ENCODE data around the gene ATP8B1. TPM values are rescaled to one million over a fixed set of nuclear protein-coding genes. Genes with fewer than 3 reads are reported as not detected.
"Not testable (repeated sequence)": the region's sequence is repeated elsewhere in the genome, so short reads cannot be mapped to it uniquely, and the experiment has no call there.

ATP8B1 gene
- total RNA-seq, 4 donors from 2014 or later, result 97.3 to 115 (median 103) TPM

DNA sequence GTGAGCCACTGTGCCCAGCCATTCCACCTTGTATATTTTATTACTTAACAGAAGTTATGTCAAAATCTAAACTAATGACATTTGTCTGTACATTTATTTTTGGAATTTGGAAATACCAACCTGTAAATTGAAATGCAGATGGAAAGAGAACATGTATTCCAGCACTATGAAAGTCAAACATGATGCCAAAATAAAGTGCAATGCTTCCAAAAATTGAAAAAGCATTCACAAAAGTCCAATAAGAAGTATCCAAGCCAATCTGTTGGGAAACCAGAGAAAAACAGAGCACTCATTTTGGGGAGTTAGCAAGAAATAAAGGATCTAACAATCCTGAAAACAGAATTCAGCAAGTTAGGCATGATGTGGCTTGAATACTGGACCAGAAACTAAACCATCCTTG is 151.2 kb downstream of the ATP8B1 start:
- H3K4me3 ChIP-seq, result no peak overlapping the region
- peaks cover 0 to 70% (median 0%) of the 10 kb centered on the region in 3 donors for H3K36me3 ChIP-seq
- no peak overlapping the region for H3K27ac ChIP-seq
- TF ChIP-seq, protein P1, sequence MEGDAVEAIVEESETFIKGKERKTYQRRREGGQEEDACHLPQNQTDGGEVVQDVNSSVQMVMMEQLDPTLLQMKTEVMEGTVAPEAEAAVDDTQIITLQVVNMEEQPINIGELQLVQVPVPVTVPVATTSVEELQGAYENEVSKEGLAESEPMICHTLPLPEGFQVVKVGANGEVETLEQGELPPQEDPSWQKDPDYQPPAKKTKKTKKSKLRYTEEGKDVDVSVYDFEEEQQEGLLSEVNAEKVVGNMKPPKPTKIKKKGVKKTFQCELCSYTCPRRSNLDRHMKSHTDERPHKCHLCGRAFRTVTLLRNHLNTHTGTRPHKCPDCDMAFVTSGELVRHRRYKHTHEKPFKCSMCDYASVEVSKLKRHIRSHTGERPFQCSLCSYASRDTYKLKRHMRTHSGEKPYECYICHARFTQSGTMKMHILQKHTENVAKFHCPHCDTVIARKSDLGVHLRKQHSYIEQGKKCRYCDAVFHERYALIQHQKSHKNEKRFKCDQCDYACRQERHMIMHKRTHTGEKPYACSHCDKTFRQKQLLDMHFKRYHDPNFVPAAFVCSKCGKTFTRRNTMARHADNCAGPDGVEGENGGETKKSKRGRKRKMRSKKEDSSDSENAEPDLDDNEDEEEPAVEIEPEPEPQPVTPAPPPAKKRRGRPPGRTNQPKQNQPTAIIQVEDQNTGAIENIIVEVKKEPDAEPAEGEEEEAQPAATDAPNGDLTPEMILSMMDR (IDR thresholded peaks at IDR 0.05), result no peak
- no peak for TF ChIP-seq POLR2A (IDR thresholded peaks at IDR 0.05)
- no peak for DNase-seq
- H3K9me3 ChIP-seq, result peaks cover 0 to 10% (median 0%) of the 10 kb centered on the region in 4 donors
- H3K27me3 ChIP-seq, result no peaks in the 10 kb centered on the region
- H3K4me1 ChIP-seq, result no peaks in the 10 kb centered on the region

DNA sequence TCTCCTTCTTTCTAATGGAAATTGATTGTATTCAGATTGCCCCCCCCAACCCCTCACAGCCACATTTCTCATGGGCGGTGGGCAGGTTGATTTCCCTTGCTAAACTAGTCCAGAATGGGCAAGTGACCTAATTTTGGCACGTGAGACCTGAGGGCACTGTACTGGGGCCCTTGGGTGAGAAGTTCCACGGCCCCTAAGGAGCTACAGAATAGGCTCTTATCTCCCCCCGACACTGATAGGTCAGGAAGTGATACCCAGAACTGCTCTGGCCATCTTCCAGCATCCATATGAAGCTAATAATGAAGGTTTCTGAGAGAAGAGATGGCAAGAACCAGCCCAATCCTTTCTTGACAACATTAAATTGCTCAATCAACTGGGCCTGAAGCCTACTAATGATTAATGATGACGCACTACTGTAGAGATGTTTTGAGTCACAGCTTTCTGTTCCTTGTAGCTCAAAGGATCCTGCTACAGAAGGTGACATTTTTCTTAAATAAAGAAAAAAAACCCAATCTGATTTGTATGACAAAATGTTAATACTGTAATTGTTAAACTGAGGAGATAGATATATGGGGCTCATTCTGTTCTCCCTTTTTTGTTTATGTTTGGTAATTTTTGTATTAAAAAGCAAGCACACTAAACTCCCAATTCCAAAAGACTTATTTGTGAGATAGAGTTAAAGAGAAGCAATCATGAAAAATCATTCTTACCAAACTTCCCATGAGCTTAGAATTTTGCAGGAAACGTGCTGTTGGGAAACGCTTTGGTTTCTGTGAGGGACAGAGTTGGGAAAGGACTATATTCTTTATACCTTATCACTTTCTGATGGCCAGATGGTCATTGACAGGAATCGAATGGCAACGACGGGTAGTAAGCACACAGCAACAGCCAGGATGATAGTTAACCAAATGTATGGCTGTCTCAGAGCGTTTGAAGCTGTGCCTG is 153.3 kb downstream of the ATP8B1 start:
- TF ChIP-seq, protein P1 (IDR thresholded peaks at IDR 0.05), result no peak
- TF ChIP-seq POLR2A (IDR thresholded peaks at IDR 0.05), result no peak
- Histone ChIP-seq H3K9me3 (no peaks in the 10 kb centered on the region), H3K36me3 (peaks cover 0 to 55% (median 0%) of the 10 kb centered on the region in 3 donors), H3K4me3 (no peak overlapping the region), H3K27ac (no peak overlapping the region), H3K27me3 (no peaks in the 10 kb centered on the region), H3K4me1 (no peaks in the 10 kb centered on the region)
- DNase-seq, result no peak

DNA sequence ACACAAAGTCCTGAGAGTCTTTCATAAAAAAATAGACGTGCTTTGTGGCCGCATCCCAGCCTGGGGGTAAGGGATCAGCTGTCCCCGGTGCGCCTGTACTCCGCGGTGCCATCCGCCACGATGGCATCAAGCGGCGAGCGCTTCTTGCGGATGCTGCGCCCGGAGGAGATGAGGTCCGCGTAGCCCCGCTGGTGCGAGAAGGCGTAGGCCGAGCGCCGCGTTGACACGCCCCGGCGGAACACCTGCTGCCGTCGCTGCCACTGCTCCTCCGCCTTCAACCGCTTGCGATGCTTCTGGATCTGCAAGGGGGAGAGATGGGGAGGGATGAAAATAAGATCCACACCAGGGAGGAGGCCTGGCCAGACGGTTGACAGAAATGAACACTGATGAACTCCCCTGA is 154.7 kb downstream of the ATP8B1 start:
- TF ChIP-seq, protein P1 (IDR thresholded peaks at IDR 0.05), result no peak
- TF ChIP-seq POLR2A (IDR thresholded peaks at IDR 0.05), result no peak
- no peaks in the 10 kb centered on the region for H3K4me1 ChIP-seq
- peaks cover 0 to 44% (median 0%) of the 10 kb centered on the region in 3 donors for H3K36me3 ChIP-seq
- DNase-seq, result no peak
- H3K27ac ChIP-seq, result no peak overlapping the region
- no peak overlapping the region for H3K4me3 ChIP-seq
- H3K27me3 ChIP-seq, result no peaks in the 10 kb centered on the region
- H3K9me3 ChIP-seq, result no peaks in the 10 kb centered on the region

DNA sequence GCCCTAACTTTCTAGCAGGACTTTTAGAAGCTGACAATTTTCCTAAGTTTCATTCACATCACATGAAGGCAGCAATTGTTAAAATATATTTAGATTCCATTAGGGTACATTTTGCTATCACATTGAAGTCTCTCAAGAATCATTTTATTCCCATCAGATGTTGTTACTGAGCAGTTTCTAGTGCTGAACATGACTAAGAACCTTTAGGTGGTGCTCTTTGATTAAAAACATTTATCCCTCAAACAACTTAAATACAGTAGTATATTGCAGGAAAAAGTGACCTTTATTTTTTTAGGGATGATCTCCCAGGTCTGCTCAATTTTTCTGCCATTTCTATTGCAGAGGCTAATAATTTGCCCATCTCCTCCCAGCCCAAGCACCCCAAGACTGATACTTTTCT is 158.6 kb downstream of the ATP8B1 start:
- no peak overlapping the region for H3K27ac ChIP-seq
- no peaks in the 10 kb centered on the region for H3K9me3 ChIP-seq
- H3K4me1 ChIP-seq, result no peaks in the 10 kb centered on the region
- H3K27me3 ChIP-seq, result no peaks in the 10 kb centered on the region
- no peak for DNase-seq
- no peak overlapping the region for H3K4me3 ChIP-seq
- peaks cover 0 to 20% (median 0%) of the 10 kb centered on the region in 3 donors for H3K36me3 ChIP-seq
- TF ChIP-seq, protein P1 (IDR thresholded peaks at IDR 0.05), result peak in 1 of 6 experiments; percentile 36
- TF ChIP-seq POLR2A (IDR thresholded peaks at IDR 0.05), result no peak

DNA sequence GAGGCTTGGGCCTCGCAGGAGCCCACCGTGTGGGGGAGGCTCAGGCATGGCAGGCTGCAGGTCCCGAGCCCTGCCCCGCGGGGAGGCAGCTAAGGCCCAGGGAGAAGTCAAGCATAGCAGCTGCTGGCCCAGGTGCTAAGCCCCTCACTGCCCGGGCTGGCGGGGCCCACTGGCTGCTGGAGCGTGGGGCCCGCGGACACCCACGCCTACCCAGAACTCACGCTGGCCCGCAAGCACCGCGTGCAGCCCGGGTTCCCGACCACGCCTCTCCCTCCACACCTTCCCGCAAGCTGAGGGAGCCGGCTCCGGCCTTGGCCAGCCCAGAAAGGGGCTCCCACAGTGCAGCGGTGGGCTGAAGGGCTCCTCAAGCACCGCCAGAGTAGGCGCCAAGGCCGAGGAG is 159.4 kb downstream of the ATP8B1 start:
- H3K36me3 ChIP-seq, result peaks cover 0 to 14% (median 0%) of the 10 kb centered on the region in 3 donors
- H3K27me3 ChIP-seq, H3K9me3 ChIP-seq, H3K27ac ChIP-seq, DNase-seq, H3K4me3 ChIP-seq, H3K4me1 ChIP-seq: not testable (repeated sequence)

DNA sequence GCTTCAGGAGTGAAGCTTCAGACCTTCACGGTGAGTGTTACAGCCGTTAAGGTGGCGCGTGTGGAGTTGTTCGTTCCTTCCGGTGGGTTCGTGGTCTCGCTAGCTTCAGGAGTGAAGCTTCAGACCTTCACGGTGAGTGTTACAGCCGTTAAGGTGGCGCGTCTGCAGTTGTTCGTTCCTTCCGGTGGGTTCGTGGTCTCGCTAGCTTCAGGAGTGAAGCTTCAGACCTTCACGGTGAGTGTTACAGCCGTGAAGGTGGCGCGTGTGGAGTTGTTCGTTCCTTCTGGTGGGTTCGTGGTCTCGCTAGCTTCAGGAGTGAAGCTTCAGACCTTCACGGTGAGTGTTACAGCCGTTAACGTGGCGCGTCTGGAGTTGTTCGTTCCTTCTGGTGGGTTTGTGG is 160.7 kb downstream of the ATP8B1 start:
- not testable (repeated sequence) for H3K4me3 ChIP-seq, DNase-seq, H3K27ac ChIP-seq, H3K9me3 ChIP-seq, H3K27me3 ChIP-seq, H3K36me3 ChIP-seq, H3K4me1 ChIP-seq
